Fibroblast of lung (primary cell): Measurements from ENCODE around the gene GPC5.

Experiments used
- EZH2 ChIP-seq: IDR thresholded peaks from 2 replicates; pipeline ENCODE4 v1.5.1; 2012; ENCODE audit warnings: low read length, control low read depth, mild to moderate bottlenecking; ENCODE audit errors: missing control alignments
- TF ChIP-seq, protein P1 (sequence below), 2 donors: IDR thresholded peaks in 1 of 2; conservative IDR thresholded peaks in 1 of 2; 1 replicate in 1 of 2; 2 replicates in 1 of 2; pipeline ENCODE4 v1.5.1; 2011 to 2012; ENCODE audit warnings: low read length in 2 of 2, control low read depth in 1 of 2, inconsistent platforms in 1 of 2, low read depth in 1 of 2, mild to moderate bottlenecking in 1 of 2

DNA sequence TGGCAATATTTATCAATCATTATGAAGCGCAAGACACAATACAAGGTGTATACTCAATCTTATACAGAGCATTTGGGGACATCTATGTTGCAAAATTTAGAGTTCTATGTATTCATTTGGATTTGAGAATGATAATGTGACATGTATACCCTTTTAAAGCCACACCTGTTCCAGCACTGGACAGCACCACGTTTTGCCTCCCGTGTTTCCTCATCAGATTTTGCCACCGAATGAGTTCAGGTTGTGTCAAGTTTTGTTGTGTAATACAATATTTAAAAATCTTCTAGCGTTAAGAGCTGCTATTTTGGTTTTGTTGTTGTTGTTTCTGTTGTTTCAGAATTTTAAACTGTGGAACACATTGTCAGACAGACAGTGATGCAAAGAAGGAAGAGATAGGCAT, 1259.9 kb downstream of the GPC5 start:
- TF ChIP-seq, protein P1, sequence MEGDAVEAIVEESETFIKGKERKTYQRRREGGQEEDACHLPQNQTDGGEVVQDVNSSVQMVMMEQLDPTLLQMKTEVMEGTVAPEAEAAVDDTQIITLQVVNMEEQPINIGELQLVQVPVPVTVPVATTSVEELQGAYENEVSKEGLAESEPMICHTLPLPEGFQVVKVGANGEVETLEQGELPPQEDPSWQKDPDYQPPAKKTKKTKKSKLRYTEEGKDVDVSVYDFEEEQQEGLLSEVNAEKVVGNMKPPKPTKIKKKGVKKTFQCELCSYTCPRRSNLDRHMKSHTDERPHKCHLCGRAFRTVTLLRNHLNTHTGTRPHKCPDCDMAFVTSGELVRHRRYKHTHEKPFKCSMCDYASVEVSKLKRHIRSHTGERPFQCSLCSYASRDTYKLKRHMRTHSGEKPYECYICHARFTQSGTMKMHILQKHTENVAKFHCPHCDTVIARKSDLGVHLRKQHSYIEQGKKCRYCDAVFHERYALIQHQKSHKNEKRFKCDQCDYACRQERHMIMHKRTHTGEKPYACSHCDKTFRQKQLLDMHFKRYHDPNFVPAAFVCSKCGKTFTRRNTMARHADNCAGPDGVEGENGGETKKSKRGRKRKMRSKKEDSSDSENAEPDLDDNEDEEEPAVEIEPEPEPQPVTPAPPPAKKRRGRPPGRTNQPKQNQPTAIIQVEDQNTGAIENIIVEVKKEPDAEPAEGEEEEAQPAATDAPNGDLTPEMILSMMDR (conservative IDR thresholded peaks at IDR 0.05 in 1 of 2, IDR thresholded peaks at IDR 0.05 in 1 of 2; ENCODE audit: low read depth in 1 of 2, low read length in 2 of 2) = no peak
- no peak for TF ChIP-seq EZH2
